ENCODE measurements around the gene ZNF181.

DNA sequence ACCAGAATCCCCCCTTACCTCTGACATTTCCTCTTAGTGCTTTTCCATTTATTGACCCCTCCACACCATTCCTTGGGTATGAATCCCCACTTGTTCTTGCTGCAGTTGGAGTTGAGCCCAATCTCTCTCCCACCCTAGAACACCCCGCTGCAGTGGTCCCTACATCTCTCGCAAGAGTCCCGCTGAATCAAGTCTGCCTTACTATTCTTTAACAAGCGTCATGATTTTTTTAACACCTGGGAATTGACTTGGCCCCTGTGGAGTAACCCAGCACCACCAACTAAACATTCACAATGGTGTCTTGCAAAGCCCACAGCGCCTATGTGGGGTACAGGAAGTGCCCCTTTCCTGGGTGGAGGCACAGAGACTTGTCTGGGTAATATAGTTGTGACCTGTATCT, 52.2 kb downstream of the ZNF181 start:
- TF ChIP-seq POLR2A (IDR thresholded peaks at IDR 0.05; ENCODE audit: low read length), result no peak
- no peak for TF ChIP-seq EP300 (IDR thresholded peaks at IDR 0.05)
- no peak for TF ChIP-seq CTCF (IDR thresholded peaks at IDR 0.05)

All from A549 (cell line).